ENCODE measurements around the gene MST1R.

- TF ChIP-seq CTCF (IDR thresholded peaks at IDR 0.05; ENCODE audit: low read depth, low read length): no peak
- no peak for TF ChIP-seq EZH2phosphoT487 (IDR thresholded peaks at IDR 0.05; ENCODE audit: low read depth)
Measured at GRCh38 chr3:49855662-49856061, 48.0 kb downstream of the MST1R start.
